SK-N-SH treated with all-trans-retinoic acid at 6 μM for 48 hours (cell line): ENCODE results near the gene IL17REL.

ENCODE experiments used
- ATAC-seq: fragments of 200-7000 bp; cut with Tn5 transposase; 3 replicates; pipeline ENCODE4 v1.9.1; 2020; ENCODE audit warnings: mild to moderate bottlenecking, moderate library complexity
- ARNTL ChIP-seq: fragments of 450-650 bp; formaldehyde crosslinking; IDR thresholded peaks from 2 replicates; pipeline ENCODE4 v1.5.0; 2020; ENCODE audit warnings: low read depth, mild to moderate bottlenecking, moderate library complexity, borderline replicate concordance
- BACH2 ChIP-seq: fragments of 250-450 bp; sonication (Bioruptor Pico); IDR thresholded peaks from 2 replicates; pipeline ENCODE4 v1.9.0; 2021; ENCODE audit warnings: mild to moderate bottlenecking, borderline replicate concordance
- ESRRG ChIP-seq: fragments of 250-450 bp; sonication (Bioruptor Pico); IDR thresholded peaks from 2 replicates; pipeline ENCODE4 v1.6.1; 2021; ENCODE audit warnings: mild to moderate bottlenecking
- GLIS3 ChIP-seq: fragments of 250-450 bp; sonication (Bioruptor Pico); IDR thresholded peaks from 2 replicates; pipeline ENCODE4 v1.5.0; 2020; ENCODE audit warnings: mild to moderate bottlenecking, moderate library complexity
- ISL1 ChIP-seq: fragments of 250-450 bp; sonication (Bioruptor Pico); IDR thresholded peaks from 2 replicates; pipeline ENCODE4 v2.1.2; 2022; ENCODE audit warnings: mild to moderate bottlenecking, moderate library complexity
- OSR1 ChIP-seq: fragments of 250-450 bp; sonication (Bioruptor Pico); IDR thresholded peaks from 2 replicates; pipeline ENCODE4 v1.8.0; 2022; ENCODE audit warnings: moderate library complexity, mild to moderate bottlenecking, inconsistent platforms
- RARB ChIP-seq: fragments of 250-450 bp; sonication (Bioruptor Pico); IDR thresholded peaks from 2 replicates; pipeline ENCODE4 v1.8.0; 2021; ENCODE audit warnings: mild to moderate bottlenecking, moderate library complexity
- TCF4 ChIP-seq: fragments of 250-450 bp; sonication (Bioruptor Pico); IDR thresholded peaks from 2 replicates; pipeline ENCODE4 v1.8.0; 2021; ENCODE audit warnings: mild to moderate bottlenecking, moderate library complexity, borderline replicate concordance
- TOX ChIP-seq: fragments of 250-450 bp; sonication (Bioruptor Pico); IDR thresholded peaks from 2 replicates; pipeline ENCODE4 v1.8.0; 2021; ENCODE audit warnings: mild to moderate bottlenecking, moderate library complexity, borderline replicate concordance
- ZFP3 ChIP-seq: fragments of 250-450 bp; sonication (Bioruptor Pico); IDR thresholded peaks from 2 replicates; pipeline ENCODE4 v1.5.0; 2020; ENCODE audit warnings: mild to moderate bottlenecking, moderate library complexity
- ZFP30 ChIP-seq: fragments of 450-650 bp; formaldehyde crosslinking; IDR thresholded peaks from 2 replicates; pipeline ENCODE4 v1.5.0; 2022; ENCODE audit warnings: mild to moderate bottlenecking, moderate library complexity
- ZNF565 ChIP-seq: fragments of 450-650 bp; formaldehyde crosslinking; conservative IDR thresholded peaks from 2 replicates; pipeline ENCODE4 v1.5.0; 2020; ENCODE audit warnings: low read depth, mild to moderate bottlenecking, moderate library complexity
- ZNF70 ChIP-seq: fragments of 450-650 bp; formaldehyde crosslinking; IDR thresholded peaks from 2 replicates; pipeline ENCODE4 v1.5.0; 2020; ENCODE audit warnings: mild to moderate bottlenecking, moderate library complexity
- ZNF8 ChIP-seq: fragments of 450-650 bp; formaldehyde crosslinking; IDR thresholded peaks from 2 replicates; pipeline ENCODE4 v1.5.0; 2020; ENCODE audit warnings: mild to moderate bottlenecking, moderate library complexity
- TF ChIP-seq, protein P1 (sequence below): fragments of 250-450 bp; sonication (Bioruptor Pico); IDR thresholded peaks from 2 replicates; pipeline ENCODE4 v1.5.0; 2020; ENCODE audit warnings: mild to moderate bottlenecking, moderate library complexity
- TF ChIP-seq, protein P2 (sequence below): fragments of 250-450 bp; sonication (Bioruptor Pico); IDR thresholded peaks from 2 replicates; pipeline ENCODE4 v1.5.1; 2021; ENCODE audit warnings: mild to moderate bottlenecking, moderate library complexity
- TF ChIP-seq, protein P3 (sequence below): fragments of 250-450 bp; sonication (Bioruptor Pico); IDR thresholded peaks from 2 replicates; pipeline ENCODE4 v1.8.0; 2020; ENCODE audit warnings: mild to moderate bottlenecking, moderate library complexity, borderline replicate concordance
- TF ChIP-seq, protein P4 (sequence below): fragments of 250-450 bp; sonication (Bioruptor Pico); IDR thresholded peaks from 2 replicates; pipeline ENCODE4 v1.8.0; 2021; ENCODE audit warnings: low read depth, mild to moderate bottlenecking, moderate library complexity, borderline replicate concordance
- TF ChIP-seq, protein P5 (sequence below): fragments of 250-450 bp; sonication (Bioruptor Pico); IDR thresholded peaks from 2 replicates; pipeline ENCODE4 v1.5.1; 2020; ENCODE audit warnings: low read depth, mild to moderate bottlenecking, moderate library complexity

IL17REL gene

DNA sequence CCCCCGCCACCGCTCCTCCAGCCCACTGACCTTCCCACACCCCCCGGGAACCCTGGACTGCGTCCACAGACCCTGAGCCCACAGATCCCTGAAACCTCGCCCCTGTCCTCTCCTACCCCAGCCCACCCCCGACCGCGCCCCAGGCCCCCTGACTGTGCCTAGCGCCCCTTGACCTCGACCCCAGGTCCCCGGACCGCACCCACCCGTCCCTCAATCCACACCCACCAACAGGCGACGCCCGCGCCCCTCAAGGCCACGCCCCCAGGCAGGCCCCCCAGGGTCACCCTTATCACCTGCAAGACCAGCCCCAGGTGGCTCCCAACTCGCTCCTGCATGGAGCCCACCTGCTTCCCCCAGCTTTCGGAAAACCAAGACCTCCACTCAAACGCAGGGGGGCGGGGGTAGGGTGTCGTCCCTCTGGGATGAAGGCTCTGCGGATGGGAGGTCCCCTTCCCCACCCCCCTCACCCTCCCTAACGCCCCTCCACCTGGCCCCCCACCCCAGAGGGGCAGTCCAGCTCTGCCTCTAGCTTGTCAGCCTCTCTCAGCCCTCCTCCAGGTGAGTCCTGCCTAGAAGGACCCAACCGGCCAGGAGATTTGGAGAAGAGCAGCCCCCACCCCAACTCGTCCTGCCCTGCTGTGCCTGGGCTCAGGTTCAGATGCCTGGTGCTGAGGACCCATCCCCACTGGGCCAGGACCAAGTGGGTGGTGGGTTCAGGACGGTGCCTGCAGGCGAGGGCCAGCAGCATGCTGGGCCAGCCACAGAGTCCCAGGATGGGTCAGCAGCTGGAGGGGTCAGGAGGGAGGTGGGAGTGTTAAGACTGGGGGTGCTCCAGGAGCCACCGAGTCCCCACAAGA, 3.1 kb upstream of the IL17REL start:
- no peak for TF ChIP-seq ARNTL (CRISPR knock-in tag)
- no peak for TF ChIP-seq ZNF565
- TF ChIP-seq, protein P1, sequence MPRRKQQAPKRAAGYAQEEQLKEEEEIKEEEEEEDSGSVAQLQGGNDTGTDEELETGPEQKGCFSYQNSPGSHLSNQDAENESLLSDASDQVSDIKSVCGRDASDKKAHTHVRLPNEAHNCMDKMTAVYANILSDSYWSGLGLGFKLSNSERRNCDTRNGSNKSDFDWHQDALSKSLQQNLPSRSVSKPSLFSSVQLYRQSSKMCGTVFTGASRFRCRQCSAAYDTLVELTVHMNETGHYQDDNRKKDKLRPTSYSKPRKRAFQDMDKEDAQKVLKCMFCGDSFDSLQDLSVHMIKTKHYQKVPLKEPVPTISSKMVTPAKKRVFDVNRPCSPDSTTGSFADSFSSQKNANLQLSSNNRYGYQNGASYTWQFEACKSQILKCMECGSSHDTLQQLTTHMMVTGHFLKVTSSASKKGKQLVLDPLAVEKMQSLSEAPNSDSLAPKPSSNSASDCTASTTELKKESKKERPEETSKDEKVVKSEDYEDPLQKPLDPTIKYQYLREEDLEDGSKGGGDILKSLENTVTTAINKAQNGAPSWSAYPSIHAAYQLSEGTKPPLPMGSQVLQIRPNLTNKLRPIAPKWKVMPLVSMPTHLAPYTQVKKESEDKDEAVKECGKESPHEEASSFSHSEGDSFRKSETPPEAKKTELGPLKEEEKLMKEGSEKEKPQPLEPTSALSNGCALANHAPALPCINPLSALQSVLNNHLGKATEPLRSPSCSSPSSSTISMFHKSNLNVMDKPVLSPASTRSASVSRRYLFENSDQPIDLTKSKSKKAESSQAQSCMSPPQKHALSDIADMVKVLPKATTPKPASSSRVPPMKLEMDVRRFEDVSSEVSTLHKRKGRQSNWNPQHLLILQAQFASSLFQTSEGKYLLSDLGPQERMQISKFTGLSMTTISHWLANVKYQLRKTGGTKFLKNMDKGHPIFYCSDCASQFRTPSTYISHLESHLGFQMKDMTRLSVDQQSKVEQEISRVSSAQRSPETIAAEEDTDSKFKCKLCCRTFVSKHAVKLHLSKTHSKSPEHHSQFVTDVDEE (CRISPR knock-in tag), result no peak
- no peak for TF ChIP-seq ZNF70 (CRISPR knock-in tag)
- no peak for TF ChIP-seq ESRRG (CRISPR knock-in tag)
- ATAC-seq, result no peak

DNA sequence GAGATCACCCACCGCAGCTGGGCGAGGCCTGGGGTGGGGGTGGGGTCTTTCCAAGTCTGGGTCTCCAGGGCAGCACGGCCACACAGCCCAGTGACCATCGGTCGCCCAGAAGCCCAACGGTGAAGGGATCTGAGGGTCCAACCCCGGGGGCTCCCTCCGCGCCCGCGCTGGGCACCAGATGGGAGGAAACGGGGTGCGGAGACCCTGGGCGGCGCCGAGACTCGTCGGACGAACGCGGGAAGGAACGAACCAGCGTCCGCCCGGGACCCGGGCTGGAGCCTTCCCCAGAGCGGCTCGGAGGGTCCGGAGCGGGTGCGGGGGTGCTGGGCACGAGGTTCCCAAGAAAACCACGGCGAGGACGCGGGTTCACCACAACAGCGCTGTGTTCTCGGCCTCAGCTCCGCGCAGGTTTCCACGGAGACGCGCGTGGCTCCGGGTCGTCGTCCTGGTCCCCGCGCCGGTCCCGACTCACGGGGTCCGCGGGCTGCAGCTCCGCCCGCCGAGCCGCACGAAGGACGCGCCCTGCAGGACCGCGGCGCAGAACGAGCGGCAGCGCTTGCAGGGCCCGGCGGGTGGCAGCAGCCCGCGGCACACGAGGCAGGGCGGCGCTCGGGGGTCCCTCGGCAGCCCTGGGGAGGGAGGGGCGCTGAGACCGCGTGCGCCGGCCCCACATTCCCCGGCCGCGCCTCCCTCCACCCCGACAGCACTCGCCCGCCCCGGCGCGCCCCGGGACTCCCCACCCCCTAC, 2.3 kb upstream of the IL17REL start:
- no peak for ATAC-seq
- TF ChIP-seq OSR1 (CRISPR knock-in tag) (no peak), BACH2 (no peak), ZFP3 (CRISPR knock-in tag) (no peak)
- TF ChIP-seq, all 23 proteins: peak for 0

DNA sequence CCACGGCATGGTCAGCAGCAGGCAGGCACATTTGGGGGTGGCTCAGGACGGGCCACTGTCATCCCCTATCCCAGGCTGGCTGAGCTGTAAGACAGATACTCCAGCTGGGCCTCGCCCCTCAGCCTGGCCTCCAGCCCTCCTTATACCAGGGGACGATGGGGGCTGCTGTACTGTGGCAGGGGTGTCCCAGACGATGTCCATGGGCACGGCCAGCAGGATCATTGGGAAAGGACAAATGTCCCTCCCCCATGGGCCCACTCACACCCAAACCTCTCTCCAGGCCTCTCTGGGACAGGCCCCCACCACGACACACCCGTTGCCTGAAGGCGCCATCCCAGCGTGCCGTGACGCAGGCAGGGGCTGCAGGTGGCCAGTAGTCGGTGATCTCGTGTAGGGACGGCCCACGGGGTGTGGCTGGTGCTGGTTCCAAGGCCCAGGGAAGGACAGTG, 1.5 kb upstream of the IL17REL start:
- TF ChIP-seq TOX (CRISPR knock-in tag) (no peak), GLIS3 (no peak), ISL1 (CRISPR knock-in tag) (no peak), RARB (CRISPR knock-in tag) (no peak)
- TF ChIP-seq, protein P2, sequence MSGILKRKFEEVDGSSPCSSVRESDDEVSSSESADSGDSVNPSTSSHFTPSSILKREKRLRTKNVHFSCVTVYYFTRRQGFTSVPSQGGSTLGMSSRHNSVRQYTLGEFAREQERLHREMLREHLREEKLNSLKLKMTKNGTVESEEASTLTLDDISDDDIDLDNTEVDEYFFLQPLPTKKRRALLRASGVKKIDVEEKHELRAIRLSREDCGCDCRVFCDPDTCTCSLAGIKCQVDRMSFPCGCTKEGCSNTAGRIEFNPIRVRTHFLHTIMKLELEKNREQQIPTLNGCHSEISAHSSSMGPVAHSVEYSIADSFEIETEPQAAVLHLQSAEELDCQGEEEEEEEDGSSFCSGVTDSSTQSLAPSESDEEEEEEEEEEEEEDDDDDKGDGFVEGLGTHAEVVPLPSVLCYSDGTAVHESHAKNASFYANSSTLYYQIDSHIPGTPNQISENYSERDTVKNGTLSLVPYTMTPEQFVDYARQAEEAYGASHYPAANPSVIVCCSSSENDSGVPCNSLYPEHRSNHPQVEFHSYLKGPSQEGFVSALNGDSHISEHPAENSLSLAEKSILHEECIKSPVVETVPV (CRISPR knock-in tag), result no peak
- TF ChIP-seq, protein P3, sequence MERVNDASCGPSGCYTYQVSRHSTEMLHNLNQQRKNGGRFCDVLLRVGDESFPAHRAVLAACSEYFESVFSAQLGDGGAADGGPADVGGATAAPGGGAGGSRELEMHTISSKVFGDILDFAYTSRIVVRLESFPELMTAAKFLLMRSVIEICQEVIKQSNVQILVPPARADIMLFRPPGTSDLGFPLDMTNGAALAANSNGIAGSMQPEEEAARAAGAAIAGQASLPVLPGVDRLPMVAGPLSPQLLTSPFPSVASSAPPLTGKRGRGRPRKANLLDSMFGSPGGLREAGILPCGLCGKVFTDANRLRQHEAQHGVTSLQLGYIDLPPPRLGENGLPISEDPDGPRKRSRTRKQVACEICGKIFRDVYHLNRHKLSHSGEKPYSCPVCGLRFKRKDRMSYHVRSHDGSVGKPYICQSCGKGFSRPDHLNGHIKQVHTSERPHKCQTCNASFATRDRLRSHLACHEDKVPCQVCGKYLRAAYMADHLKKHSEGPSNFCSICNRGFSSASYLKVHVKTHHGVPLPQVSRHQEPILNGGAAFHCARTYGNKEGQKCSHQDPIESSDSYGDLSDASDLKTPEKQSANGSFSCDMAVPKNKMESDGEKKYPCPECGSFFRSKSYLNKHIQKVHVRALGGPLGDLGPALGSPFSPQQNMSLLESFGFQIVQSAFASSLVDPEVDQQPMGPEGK, result no peak
- ATAC-seq, result no peak

DNA sequence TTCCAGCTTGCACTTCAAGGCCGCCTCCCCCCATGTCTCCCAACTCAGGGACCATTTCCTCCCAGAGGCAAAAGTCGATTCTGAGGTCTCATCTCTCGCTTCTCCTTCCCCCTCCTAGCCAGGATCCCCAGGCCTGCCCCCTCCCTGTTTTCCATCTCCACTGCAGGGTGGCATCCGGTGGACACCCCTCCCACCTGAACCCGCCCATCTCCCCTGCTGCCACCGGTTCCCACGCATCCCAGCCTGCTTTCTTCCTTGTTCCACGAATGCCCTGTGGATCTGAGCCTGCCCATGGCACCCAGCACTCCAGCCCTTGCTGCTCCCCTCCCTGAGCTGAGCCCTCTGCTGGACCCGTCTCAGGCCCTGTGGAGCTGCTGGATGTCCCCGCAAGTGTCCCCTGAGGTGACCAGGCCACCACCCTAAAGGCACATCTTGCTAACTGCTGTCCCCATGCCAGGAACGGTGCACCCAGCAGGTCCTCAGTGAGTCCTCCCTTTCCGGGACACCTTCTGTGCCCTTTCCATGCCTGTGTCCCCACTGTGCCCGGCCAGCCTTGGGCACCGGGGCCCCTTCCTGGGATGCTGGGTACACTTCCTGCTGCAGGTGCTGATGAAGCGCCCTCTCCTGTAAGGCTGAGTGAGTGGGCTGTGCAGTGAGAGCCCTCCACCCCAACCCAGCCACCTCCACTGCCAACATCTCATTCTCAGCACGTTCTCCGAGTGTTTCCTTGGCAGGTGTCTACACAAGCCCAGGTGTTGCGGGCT, 936 bp downstream of the IL17REL start:
- TF ChIP-seq ZFP30 (CRISPR knock-in tag) (no peak), ISL1 (CRISPR knock-in tag) (no peak), RARB (CRISPR knock-in tag) (no peak), ZNF70 (CRISPR knock-in tag) (no peak), ZFP3 (CRISPR knock-in tag) (no peak), TCF4 (no peak), BACH2 (no peak), ZNF8 (CRISPR knock-in tag) (no peak), ESRRG (CRISPR knock-in tag) (no peak), GLIS3 (no peak), ARNTL (CRISPR knock-in tag) (no peak), TOX (CRISPR knock-in tag) (no peak)
- TF ChIP-seq, protein P4, sequence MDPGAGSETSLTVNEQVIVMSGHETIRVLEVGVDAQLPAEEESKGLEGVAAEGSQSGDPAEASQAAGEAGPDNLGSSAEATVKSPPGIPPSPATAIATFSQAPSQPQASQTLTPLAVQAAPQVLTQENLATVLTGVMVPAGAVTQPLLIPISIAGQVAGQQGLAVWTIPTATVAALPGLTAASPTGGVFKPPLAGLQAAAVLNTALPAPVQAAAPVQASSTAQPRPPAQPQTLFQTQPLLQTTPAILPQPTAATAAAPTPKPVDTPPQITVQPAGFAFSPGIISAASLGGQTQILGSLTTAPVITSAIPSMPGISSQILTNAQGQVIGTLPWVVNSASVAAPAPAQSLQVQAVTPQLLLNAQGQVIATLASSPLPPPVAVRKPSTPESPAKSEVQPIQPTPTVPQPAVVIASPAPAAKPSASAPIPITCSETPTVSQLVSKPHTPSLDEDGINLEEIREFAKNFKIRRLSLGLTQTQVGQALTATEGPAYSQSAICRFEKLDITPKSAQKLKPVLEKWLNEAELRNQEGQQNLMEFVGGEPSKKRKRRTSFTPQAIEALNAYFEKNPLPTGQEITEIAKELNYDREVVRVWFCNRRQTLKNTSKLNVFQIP (CRISPR knock-in tag), result no peak
- TF ChIP-seq, protein P3, result no peak
- TF ChIP-seq, protein P5, sequence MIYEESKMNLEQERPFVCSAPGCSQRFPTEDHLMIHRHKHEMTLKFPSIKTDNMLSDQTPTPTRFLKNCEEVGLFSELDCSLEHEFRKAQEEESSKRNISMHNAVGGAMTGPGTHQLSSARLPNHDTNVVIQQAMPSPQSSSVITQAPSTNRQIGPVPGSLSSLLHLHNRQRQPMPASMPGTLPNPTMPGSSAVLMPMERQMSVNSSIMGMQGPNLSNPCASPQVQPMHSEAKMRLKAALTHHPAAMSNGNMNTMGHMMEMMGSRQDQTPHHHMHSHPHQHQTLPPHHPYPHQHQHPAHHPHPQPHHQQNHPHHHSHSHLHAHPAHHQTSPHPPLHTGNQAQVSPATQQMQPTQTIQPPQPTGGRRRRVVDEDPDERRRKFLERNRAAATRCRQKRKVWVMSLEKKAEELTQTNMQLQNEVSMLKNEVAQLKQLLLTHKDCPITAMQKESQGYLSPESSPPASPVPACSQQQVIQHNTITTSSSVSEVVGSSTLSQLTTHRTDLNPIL (CRISPR knock-in tag), result no peak
- TF ChIP-seq, all 23 proteins: peak for 0
- ATAC-seq, result no peak
